Measurements from ENCODE around the gene CIDEB. TPM values are rescaled to one million over a fixed set of nuclear protein-coding genes. Genes with fewer than 3 reads are reported as not detected.

Gene CIDEB
- polyA plus RNA-seq, 3 donors, result 36.4 to 126 (median 63.8) TPM

GRCh38 chr14:24258119-24258518 lies 49.7 kb downstream of the CIDEB start:
- Histone ChIP-seq H3K4me2 (replicated peaks; ENCODE audit: extremely low read depth, low read length, poor library complexity, severe bottlenecking) (no peak overlapping the region), H3K36me3 (replicated peaks in 1 of 2; ENCODE audit: control insufficient read depth in 1 of 2, insufficient read depth in 2 of 2, low read length in 2 of 2) (peaks cover 43 to 81% of the 10 kb centered on the region in 2 donors), H3K27ac (ENCODE audit: low read depth in 1 of 2, low read length in 2 of 2) (no peak overlapping the region), H3K79me2 (ENCODE audit: insufficient read depth, low read length) (no peaks in the 10 kb centered on the region), H4K20me1 (ENCODE audit: insufficient read depth, low read length) (no peaks in the 10 kb centered on the region), H3K4me1 (ENCODE audit: control insufficient read depth in 1 of 2, insufficient read depth in 2 of 2, low read length in 2 of 2) (no peaks in the 10 kb centered on the region), H3K9ac (ENCODE audit: insufficient read depth, low read length, poor library complexity, severe bottlenecking) (no peak overlapping the region), H3K4me3 (replicated peaks in 1 of 3; ENCODE audit: low read depth in 2 of 3, low read length in 3 of 3) (no peak overlapping the region), H3K9me3 (replicated peaks in 1 of 2; ENCODE audit: control insufficient read depth in 1 of 2, insufficient read depth in 1 of 2, low read length in 2 of 2) (no peaks in the 10 kb centered on the region), H2AFZ (ENCODE audit: insufficient read depth, low read depth, low read length, poor library complexity, severe bottlenecking) (no peak overlapping the region), H3K27me3 (ENCODE audit: control insufficient read depth in 2 of 2, insufficient read depth in 2 of 2, low read length in 2 of 2) (no peaks in the 10 kb centered on the region)
- Mint-ChIP-seq H3K4me3 (no peak overlapping the region), H3K9me3 (no peaks in the 10 kb centered on the region), H3K36me3 (peaks cover 71 to 84% of the 10 kb centered on the region in 2 donors), H3K4me1 (no peaks in the 10 kb centered on the region), H3K27ac (no peak overlapping the region), H3K27me3 (ENCODE audit: low read depth in 3 of 3) (peaks cover 0 to 3% (median 0%) of the 10 kb centered on the region in 3 donors)
- no CpG with 5 or more reads among the region's 9 CpGs for WGBS (ENCODE audit: insufficient coverage)
- no peak for TF ChIP-seq CTCF (IDR thresholded peaks at IDR 0.05)
- DNase-seq, result no peak
- intact Hi-C loops (cut with micrococcal nuclease), result no loop called here

GRCh38 chr14:24256960-24257359 lies 50.8 kb downstream of the CIDEB start:
- 93% methylated on average over 4 of the region's 4 CpGs for WGBS (ENCODE audit: insufficient coverage)
- H3K4me3 Mint-ChIP-seq, result no peak overlapping the region

More at GRCh38 chr14:24256960-24257359, 50.8 kb downstream of the CIDEB start:
- Histone ChIP-seq H3K4me3 (replicated peaks in 1 of 3; ENCODE audit: low read depth in 2 of 3, low read length in 3 of 3) (no peak overlapping the region), H3K9me3 (replicated peaks in 1 of 2; ENCODE audit: control insufficient read depth in 1 of 2, insufficient read depth in 1 of 2, low read length in 2 of 2) (no peaks in the 10 kb centered on the region), H3K36me3 (replicated peaks in 1 of 2; ENCODE audit: control insufficient read depth in 1 of 2, insufficient read depth in 2 of 2, low read length in 2 of 2) (peaks cover 47 to 85% of the 10 kb centered on the region in 2 donors), H4K20me1 (ENCODE audit: insufficient read depth, low read length) (no peaks in the 10 kb centered on the region), H3K4me2 (replicated peaks; ENCODE audit: extremely low read depth, low read length, poor library complexity, severe bottlenecking) (no peak overlapping the region), H3K4me1 (ENCODE audit: control insufficient read depth in 1 of 2, insufficient read depth in 2 of 2, low read length in 2 of 2) (no peaks in the 10 kb centered on the region), H3K27ac (ENCODE audit: low read depth in 1 of 2, low read length in 2 of 2) (no peak overlapping the region), H2AFZ (ENCODE audit: insufficient read depth, low read depth, low read length, poor library complexity, severe bottlenecking) (no peak overlapping the region), H3K79me2 (ENCODE audit: insufficient read depth, low read length) (no peaks in the 10 kb centered on the region), H3K27me3 (ENCODE audit: control insufficient read depth in 2 of 2, insufficient read depth in 2 of 2, low read length in 2 of 2) (no peaks in the 10 kb centered on the region), H3K9ac (ENCODE audit: insufficient read depth, low read length, poor library complexity, severe bottlenecking) (no peak overlapping the region)
- H3K27ac Mint-ChIP-seq, result peak overlapping the region in 1 of 7 donors; percentile 16
- no peaks in the 10 kb centered on the region for H3K4me1 Mint-ChIP-seq
- peaks cover 72 to 84% of the 10 kb centered on the region in 2 donors for H3K36me3 Mint-ChIP-seq
- H3K9me3 Mint-ChIP-seq, result no peaks in the 10 kb centered on the region
- TF ChIP-seq CTCF (IDR thresholded peaks at IDR 0.05), result no peak
- H3K27me3 Mint-ChIP-seq (ENCODE audit: low read depth in 3 of 3), result peaks cover 0 to 2% (median 0%) of the 10 kb centered on the region in 3 donors
- intact Hi-C loops (cut with micrococcal nuclease), result no loop called here
- DNase-seq, result no peak
